Fibroblast of villous mesenchyme (primary cell): ENCODE measurements around the gene OSBPL3. TPM values are rescaled to one million over a fixed set of nuclear protein-coding genes. Genes with fewer than 3 reads are reported as not detected.

ENCODE experiments used
- DNase-seq: peaks from one replicate; pipeline ENCODE4 v3.0.0-alpha.2; 2010; ENCODE audit warnings: low read depth
- H3K4me3 ChIP-seq: 2 replicates; pipeline ENCODE4 v1.5.1; 2011; ENCODE audit warnings: low read depth, mild to moderate bottlenecking, low read length
- CTCF ChIP-seq: IDR thresholded peaks from 2 replicates; pipeline ENCODE4 v1.5.1; 2012; ENCODE audit warnings: low read depth, mild to moderate bottlenecking, low read length; ENCODE audit not compliant: insufficient read depth
- total RNA-seq: library from RNA; depleted of rRNA; stranded (reverse); fragments of >200 nt; gene quantifications from 2 replicates; pipeline ENCODE4 v1.2.3, GENCODE V29; 2012

OSBPL3 gene
- total RNA-seq, 1 donor: 39.3 TPM

DNA sequence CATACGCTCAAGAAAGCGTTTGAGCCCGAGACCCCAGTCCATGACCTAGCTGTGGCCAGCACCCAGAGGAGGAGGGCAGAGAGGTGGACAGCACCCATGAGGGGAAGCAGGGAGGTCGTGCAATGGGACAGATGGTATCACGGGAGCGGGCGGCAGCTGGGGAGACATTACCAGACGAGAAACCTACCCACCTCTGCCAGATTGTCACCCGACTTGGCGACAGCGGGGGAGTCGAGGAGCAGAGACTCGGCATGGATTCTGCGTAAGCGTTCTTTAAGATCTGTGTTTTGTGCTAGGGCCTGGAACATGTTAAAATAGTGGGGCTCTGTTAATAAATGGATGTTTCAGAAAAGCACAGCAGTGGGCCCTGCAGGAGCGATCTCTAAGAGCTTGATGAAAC, 131.1 kb downstream of the OSBPL3 start:
- no peak for DNase-seq
- TF ChIP-seq CTCF: no peak
- H3K4me3 ChIP-seq: no peak overlapping the region

- no peak for TF ChIP-seq CTCF
- no peak for DNase-seq
- H3K4me3 ChIP-seq: no peak overlapping the region
Measured at GRCh38 chr7:24847754-24848153, 132.2 kb downstream of the OSBPL3 start.

DNA sequence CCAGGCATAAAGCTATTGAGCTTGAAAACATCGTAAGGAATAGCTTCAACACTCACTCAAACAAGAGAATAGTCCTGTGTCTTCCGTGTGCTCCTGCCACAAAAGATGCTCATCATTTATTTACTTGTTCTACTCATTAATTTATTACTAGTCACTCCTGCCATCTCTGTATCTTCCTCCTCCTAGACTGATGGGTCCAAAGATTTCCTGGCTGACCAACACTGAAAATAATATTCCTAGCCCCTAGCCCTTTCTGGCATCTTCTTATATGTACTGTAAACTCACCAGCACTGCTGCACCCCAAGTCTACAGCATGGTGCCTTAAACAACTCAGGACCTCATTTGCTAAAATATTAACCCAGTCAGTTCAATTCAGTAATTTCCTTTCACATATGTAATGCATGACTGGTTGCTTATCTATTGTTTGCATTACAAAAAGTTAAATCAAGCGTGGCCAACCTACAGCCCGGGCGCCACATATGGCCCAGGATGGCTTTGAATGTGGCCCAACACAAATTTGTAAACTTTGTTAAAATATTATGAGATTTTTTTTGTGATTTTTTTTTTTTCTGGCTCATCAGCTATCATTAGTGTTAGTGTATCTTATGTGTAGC, 136.1 kb downstream of the OSBPL3 start:
- no peak overlapping the region for H3K4me3 ChIP-seq
- DNase-seq: no peak
- no peak for TF ChIP-seq CTCF

GRCh38 chr7:24842449-24843241, 137.3 kb downstream of the OSBPL3 start:
- no peak for TF ChIP-seq CTCF
- H3K4me3 ChIP-seq: no peak overlapping the region
- DNase-seq: no peak

DNA sequence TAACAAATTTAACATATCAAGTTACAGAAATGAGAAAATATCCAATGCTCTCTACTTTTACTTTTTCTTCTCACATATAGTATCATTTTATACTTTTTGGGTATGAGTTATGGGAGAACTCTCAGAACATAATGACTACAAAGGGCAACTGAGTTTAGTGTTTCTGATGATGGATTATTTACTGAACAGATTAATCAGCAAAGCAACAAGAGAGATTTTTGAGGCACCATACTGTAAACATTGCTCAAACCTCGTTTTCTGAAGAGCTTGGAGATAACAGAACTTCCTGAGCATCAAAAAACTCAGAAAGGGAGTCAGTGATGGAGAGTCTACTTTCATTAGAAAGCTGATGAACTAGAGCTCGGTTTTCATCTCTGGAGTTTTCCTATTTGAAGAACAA, 137.9 kb downstream of the OSBPL3 start:
- no peak overlapping the region for H3K4me3 ChIP-seq
- no peak for TF ChIP-seq CTCF
- no peak for DNase-seq

- DNase-seq: peak; percentile 43
- TF ChIP-seq CTCF: no peak
- no peak overlapping the region for H3K4me3 ChIP-seq
Measured at GRCh38 chr7:24840563-24840962, 139.4 kb downstream of the OSBPL3 start.
